NCI-H446 (cell line): ENCODE measurements around the gene CLK2.
"Not testable (repeated sequence)": the region's sequence is repeated elsewhere in the genome, so short reads cannot be mapped to it uniquely, and the experiment has no call there.

Experiments
- DNase-seq, 2 experiments: peaks; one replicate each; lab custom pipeline; 2025; lab: John Stamatoyannopoulos, UW

Gene CLK2

DNA sequence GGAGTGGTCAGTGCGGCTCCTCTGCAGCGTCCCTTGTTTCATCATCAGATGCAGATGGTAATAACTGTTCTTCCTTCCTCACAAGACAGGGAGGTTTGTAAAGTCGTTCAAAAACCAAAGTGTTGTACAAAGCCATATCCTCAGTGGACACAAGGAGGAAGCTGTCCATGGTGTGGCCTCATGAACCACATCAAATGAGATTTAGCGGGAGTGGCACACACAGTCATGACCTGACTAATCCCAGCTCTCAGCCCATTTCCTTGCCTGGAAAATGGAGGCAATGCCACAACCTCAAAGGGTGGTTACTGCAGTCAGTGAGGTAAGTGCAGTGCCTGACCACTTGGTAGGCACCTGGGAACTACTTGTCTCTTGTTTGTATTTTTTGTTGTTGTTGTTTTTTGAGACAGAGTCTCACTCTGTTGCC lies 31.5 kb downstream of the CLK2 start:
- no peak for DNase-seq

DNA sequence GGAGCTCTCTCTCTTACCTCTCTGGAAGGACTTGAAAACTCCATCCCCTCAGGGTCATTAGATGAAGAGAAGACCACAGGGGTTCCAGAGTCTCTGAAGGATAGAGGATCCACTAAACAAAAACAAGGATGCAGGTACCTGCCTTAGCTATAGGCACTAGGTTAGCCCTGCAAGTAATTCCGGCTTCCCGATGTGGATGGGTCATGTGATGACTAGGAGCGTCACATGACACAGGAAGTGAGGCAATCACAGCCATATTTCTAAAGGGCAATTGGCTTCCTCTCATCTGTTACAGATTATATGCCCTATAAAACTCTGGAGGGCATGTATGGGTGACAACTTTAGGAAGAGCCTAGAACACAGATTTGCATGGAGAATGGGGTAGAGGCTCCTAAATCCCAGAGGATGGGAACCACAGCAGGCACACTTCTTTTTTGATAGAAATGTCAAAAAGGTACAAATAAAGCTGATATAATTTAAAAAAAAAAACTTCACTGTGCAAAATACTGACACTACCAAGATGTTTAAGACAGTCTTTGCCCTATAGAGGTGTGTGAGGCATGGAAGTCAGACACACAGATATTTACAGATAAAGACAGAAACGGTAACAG lies 32.1 kb downstream of the CLK2 start:
- DNase-seq = peak; percentile 77 to 88

DNA sequence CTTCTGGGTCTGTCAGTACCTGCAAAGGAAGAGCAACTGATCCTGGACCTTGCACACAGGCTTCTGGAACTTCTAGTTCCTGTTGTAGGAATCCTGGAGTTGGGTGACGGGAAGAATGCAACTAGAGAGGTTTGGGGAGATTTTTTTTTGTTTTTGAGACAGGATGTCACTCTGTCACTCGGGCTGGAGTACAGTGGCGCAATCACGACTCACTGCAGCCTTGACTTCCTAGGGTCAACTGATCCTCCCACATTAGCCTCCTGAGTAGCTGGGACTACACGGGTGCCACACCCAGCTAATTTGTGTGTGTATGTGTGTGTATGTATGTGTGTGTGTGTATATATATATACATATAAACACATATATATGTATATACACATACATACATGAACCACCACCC lies 36.9 kb downstream of the CLK2 start:
- DNase-seq = no peak

DNA sequence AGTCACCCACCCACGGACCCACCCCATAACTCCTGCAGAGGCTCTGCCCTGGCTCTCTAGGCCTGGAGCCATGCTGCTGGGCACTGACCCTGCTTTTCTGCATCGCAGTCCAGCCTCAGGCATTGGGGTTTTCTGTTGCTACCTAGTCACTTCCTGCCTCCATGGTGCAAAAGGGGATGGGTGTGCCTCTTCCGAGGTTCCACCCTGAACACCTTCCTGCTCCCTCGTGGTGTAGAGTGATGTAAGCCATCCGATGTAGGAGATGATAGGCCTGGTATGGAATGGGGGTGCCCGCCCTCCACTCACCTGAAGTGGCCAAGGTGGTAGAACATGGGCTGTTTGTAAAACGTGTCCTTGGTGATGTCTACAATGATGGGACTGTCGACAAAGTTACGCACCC lies 37.9 kb downstream of the CLK2 start:
- DNase-seq = not testable (repeated sequence)

DNA sequence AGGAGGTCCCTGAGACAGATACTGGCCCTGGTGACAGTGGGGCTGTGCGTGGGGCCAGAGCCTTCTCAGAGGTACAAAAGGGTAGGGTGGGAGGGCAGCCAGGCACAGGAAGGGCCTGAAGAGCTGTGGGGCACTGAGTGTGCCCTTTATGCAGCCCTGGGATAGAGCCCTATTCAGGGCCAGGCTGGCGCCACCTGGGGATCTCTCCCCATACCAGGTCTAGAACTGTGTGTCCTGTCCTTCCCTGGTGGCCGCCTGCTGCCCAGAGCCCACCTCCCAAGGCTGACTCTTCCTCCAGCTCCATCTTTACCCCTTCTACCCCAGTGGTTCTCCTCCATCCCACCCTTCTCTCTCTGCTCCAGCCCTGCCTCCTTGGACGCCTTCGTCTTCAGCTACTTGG lies 39.8 kb downstream of the CLK2 start:
- not testable (repeated sequence) for DNase-seq

DNA sequence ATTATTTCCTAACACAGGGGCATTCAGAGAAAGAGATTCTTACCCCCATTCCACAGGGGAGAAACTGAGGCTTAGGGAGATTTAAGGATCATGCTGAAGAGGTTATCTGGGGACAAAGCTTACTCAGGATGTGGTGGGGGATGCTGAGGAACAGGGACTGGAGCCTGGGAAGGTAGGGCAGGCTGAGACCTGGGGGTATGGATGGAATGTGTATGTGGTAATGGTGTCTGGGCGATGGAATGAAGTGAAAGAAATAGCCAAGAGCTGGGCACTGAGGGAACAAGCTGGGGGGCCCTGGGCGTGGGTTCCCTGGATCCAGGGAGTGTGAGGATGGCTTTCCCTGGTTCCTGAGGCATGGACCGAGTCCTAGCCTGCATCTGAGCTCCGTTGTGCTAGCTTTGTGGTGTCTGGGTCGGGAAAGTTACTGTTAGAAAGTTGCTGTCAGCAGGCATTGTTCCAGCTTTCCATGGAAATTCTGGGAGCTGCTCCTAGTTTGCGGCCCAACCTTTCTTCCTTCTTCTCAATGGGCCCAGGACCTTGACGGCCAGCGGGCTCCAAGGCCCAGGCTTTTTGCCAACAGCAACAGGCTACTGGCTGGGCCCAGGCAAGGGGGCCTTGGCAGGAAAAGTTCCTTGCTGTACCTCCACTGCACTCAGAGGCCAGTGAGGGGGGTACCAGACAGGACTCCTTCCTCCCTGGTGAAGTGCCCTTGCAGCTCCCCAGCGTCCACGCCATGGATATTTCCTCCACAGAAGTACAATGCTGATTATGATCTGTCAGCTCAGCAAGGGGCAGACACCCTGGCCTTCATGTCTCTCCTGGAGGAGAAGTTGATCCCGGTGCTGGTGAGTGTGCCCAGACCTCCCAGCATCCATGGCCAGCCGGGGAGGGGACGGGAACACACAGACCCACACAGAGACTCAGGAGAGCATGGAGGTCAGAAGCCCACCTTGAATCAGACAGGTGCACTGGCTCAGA lies 41.0 kb downstream of the CLK2 start:
- not testable (repeated sequence) for DNase-seq

DNA sequence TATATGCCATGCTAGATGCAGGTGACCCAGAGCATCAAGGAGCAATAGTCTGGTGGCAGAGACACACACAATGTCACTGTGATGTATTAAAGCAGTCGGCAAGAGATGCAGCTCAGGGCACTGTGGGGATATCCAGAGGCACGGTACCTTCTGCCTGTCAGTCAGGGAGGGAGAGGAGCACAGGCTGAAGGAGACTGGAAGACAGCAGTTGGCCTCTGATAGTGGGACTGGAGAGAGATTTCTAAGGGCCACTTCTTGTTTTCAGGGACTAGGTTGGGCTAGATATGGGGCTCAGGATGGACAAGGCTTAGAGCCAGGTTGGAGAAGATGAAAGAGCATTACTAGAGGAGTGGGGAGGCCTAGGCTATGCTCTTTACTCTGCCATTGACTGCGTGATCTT lies 42.0 kb downstream of the CLK2 start:
- DNase-seq = not testable (repeated sequence)

DNA sequence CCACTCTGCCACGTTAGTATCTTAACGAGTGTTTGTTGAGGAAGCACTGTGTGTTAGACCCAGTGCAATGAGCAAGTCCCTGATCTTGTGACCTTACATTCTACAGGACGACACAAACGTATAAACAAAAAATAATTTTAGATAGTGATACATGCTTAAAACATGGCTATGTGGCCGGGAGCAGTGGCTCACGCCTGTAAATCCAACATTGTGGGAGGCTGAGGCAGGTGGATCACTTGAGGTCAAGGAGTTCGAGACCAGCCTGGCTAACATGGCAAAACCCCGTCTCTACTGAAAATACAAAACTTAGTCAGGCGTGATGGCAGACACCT lies 45.2 kb downstream of the CLK2 start:
- no peak for DNase-seq

DNA sequence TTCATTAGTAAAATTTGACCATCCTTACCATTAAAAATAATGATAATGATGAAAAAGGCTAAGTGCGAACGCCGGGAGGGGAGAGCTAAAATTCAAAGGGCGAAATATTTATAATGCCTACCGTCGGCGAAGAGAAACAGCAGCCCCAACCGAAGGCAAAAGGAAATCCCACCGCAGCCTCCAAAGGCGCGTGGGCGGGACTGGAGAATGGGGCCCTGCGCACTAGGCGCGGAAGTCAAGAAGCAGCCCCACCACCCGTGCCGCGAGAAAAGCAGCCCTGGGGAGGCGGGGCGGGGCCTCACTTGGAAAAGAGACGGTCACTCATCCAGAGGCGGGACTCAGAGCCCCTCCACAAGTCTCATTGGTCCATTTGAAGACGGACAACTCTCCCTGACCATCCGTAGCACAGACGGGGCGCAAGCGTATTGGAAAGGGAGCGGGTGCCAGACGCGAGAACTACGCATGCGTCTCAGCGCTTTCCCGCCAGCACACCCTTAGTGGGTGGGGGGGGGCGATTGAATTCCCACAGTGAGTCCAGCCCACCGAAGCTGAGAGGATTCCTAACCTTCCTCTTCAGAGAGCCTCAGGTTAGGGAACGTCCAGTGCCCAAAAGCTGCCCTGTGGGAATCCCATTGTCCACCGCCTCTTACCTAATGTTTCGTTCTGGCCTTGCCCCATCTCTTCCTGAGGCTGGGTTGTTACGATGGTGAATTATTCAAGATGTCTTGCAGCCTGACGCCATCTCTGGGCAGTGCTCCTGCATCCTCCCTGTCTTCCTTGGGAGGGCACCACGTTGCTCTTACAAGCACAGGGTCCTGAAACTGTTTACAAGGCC lies 45.8 kb downstream of the CLK2 start:
- DNase-seq = peak; percentile 99 to 100

DNA sequence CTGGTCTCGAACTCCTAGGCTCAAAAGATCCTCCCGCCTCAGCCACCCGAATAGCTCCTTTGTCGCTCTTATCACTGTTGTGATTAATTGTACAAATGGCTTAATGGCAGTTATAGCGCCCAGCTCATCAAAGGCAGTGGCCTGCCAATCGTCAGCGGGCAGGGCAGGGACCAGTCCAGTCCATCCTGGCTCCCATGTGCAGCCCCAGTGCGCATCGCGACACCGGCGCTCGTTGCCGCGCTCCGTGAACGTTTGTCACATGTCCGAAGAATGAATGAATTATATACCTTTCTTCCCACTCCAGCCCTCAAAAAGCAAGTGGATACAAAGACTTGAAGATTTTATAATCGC lies 46.4 kb downstream of the CLK2 start:
- peak; percentile 41 to 65 for DNase-seq

DNA sequence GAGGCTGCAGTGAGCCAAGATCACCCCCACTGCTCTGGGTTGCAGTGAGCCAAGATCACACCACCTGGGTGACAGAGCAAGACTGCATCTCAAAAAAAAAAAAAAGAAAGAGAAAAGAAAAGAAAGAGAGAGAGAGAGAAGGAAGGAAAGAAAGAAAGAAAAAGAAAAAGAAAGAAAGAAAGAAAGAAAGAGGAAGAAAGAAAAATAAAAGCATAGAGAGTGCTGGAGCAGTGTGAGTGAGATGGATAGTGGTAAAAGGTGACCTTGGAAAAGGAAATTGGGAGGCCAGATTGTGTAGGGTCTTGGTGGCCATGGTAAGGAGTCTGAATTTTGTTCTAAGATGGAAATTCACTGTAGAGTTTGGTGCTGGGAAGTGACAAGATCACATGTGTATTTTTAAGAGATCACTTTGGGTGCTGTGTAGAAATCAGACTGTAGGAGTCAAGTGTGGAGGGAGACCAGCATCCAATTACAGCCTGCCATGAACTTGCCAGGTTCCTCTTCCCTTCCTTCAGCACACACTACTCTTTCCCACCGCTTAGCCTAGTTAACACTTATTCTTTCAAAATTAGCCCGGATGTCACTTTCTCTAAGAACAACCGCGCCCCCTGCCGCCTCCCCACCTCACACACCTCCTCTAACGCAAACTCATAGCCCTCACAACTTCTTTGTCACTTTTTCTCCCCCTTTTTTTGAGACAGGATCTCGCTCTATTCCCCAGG lies 47.0 kb downstream of the CLK2 start:
- DNase-seq = peak; percentile 71 to 72

DNA sequence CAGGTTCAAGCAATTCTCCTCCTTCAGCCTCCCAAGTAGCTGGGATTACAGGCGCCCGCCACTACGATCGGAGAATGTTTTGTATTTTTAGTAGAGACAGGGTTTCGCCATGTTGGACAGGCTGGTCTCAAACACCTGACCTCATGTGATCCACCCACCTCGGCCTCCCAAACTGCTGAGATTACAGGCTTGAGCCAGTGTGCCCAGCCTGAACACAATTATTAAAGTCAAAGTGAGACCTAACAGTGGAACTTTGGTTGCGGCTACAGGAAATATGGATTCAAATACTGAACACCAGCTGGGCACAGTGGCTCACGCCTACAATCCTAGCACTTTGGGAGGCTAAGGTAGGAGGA lies 47.9 kb downstream of the CLK2 start:
- not testable (repeated sequence) for DNase-seq

DNA sequence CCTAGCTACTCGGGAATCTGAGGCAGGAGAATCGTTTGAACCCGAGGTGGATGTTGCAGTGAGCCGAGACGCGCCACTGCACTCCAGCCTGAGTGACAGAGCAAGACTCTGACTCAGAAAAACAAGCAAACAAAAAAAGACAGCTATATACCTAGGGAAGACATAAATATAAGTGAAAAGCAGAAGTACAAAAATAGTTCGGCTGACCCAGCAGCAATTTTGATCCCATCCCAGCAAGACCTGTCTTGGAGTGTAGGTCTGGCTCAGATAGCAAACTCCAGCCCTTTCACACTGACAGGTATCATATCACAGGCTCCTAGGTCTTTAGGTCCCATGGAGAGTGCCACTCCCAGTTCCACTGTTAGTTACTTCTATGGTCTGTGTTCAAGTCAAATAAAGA lies 50.3 kb downstream of the CLK2 start:
- DNase-seq = no peak

DNA sequence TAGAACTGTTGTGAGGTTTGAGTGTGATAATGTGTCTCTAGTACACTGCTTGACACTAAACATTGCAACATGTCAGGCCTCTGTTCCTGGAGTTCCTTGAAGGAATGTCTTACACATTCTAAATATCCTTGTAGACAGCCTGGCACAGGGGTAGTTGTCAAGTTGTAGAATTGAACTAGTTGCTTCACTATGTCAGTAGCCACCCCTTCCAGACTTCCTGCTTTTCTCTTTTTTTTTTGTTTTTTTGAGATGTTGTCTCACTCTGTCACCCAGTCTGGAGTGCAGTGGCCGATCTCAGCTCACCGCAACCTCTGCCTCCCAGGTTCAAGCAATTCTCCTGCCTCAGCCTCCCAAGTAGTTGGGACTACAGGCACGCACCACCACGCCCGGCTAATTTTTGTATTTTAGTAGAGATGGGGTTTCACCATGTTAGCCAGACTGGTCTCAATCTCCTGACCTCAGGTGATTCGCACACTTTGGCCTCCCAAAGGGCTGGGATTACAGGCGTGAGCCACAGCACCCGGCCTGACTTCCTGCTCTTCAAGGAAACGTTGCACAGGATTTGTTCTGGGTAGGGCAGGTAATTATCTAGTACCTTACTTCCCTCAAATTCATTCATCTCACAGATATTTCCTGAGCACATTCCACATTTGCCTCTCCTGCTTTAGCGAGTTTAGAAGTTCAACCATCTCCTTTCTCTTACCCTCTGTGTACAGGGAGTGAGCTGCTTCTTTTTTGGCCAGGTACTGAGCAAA lies 52.9 kb downstream of the CLK2 start:
- DNase-seq = not testable (repeated sequence)

DNA sequence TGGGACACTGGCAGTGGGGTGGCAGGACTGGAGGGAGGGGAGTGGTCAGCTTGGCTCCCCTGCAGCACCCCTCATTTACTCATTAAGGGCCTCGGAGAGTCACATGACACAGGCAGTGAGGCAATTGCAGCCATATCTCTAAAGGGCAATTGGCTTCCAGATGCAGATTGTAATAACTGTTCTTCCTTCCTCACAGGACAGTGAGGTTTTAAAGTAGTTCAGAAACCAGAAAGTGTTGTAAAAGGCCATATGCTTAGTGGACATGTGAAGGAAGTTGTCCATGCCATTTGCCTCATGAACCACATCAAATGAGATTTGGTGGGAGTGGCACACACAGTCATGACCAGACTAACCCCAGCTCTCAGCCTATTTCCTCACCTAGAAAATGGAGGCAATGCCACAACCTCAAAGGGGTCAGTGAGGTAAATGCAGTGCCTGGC lies 53.7 kb downstream of the CLK2 start:
- DNase-seq = no peak

DNA sequence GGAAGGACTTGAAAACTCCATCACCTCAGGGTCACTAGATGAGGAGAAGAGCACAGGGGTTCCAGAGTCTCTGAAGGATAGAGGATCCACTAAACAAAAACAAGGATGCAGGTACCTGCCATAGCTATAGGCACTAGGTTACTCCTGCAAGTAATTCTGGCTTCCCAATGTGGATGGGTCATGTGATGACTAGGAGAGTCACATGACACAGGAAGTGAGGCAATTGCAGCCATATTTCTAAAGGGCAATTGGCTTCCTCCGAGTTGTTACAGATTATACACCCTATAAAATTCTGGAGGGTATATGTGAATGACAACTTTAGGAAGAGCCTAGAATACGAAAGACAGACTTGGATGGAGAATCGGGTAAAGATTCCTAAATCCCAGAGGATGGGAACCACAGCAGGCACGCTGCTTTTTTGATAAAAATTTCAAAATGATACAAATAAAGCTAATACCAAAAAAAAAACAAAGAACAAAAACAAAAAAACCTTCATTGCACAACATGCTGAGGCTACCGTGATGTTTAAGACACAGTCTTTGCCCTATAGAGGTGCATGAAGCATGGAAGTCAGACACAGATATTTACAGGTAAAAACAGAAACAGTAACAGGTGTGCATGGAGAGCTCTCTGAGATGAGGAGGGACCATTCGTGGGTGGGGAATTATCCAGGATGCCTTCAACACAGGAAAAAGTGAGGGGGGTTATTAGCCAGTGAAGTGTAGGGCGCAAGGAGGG lies 54.3 kb downstream of the CLK2 start:
- peak; percentile 25 to 65 for DNase-seq

DNA sequence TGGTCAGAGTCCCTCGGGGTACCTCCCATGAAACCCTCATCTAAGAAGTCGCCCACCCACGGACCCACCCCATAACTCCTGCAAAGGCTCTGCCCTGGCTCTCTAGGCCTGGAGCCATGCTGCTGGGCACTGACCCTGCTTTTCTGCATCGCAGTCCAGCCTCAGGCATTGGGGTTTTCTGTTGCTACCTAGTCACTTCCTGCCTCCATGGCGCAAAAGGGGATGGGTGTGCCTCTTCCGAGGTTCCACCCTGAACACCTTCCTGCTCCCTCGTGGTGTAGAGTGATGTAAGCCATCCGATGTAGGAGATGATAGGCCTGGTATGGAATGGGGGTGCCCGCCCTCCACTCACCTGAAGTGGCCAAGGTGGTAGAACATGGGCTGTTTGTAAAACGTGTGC lies 58.6 kb downstream of the CLK2 start:
- DNase-seq = not testable (repeated sequence)
